K562 (cell line): ENCODE data around the gene MGRN1. TPM values are rescaled to one million over a fixed set of nuclear protein-coding genes. Genes with fewer than 3 reads are reported as not detected.

Experiments
- ADNP ChIP-seq: fragments of 200-800 bp; sonication (Bioruptor generic); IDR thresholded peaks from 2 replicates; pipeline ENCODE4 v1.6.1; 2016; ENCODE audit warnings: missing genetic modification characterization, missing compliant biosample characterization
- ARID2 ChIP-seq: fragments of 450-650 bp; IDR thresholded peaks from 2 replicates; pipeline ENCODE4 v1.6.1; 2017; ENCODE audit warnings: antibody characterized with exemption, mild to moderate bottlenecking
- ATF7 ChIP-seq: fragments of 450-650 bp; IDR thresholded peaks from 2 replicates; pipeline ENCODE4 v1.7.1; 2014; ENCODE audit warnings: mild to moderate bottlenecking, moderate library complexity
- HBP1 ChIP-seq: fragments of 450-650 bp; formaldehyde crosslinking; IDR thresholded peaks from 2 replicates; pipeline ENCODE4 v1.4.0; 2022; ENCODE audit warnings: missing genetic modification characterization
- HNRNPLL ChIP-seq: fragments of 200-400 bp; formaldehyde crosslinking; IDR thresholded peaks from 2 replicates; pipeline ENCODE4 v1.6.1; 2017; ENCODE audit warnings: low read length, low read depth, mild to moderate bottlenecking; ENCODE audit not compliant: poor library complexity, severe bottlenecking
- ILF3 ChIP-seq: fragments of 450-650 bp; IDR thresholded peaks from 2 replicates; pipeline ENCODE4 v1.6.1; 2018; ENCODE audit warnings: antibody characterized with exemption, mild to moderate bottlenecking, moderate library complexity, borderline replicate concordance
- JUND ChIP-seq, 2 experiments: IDR thresholded peaks; 2 replicates in 1 of 2; 3 replicates in 1 of 2; pipeline ENCODE4 v1.6.1; 2011; ENCODE audit warnings: borderline replicate concordance in 2 of 2, low read depth in 2 of 2, low read length in 2 of 2, improper control_type of control experiment in 1 of 2, missing biosample characterization in 1 of 2, missing genetic modification characterization in 1 of 2, missing genetic modification reagents in 1 of 2
- MLX ChIP-seq, 2 experiments: fragments of 450-650 bp in 1 of 2; sonication (generic) in 1 of 2; formaldehyde crosslinking; conservative IDR thresholded peaks; 2 replicates each; pipeline versions ENCODE4 v1.4.0 to v1.8.1; 2020 to 2022; ENCODE audit warnings: mild to moderate bottlenecking in 1 of 2, missing genetic modification reagents in 1 of 2
- RAD21 ChIP-seq, 2 experiments: fragments of 250-450 bp in 1 of 2; fragments of 450-650 bp in 1 of 2; sonication (Bioruptor Pico) in 1 of 2; formaldehyde crosslinking in 1 of 2; IDR thresholded peaks in 1 of 2; conservative IDR thresholded peaks in 1 of 2; 2 replicates each; pipeline versions ENCODE4 v1.4.0 to v1.8.0; 2020 to 2022; ENCODE audit warnings: mild to moderate bottlenecking in 2 of 2, moderate library complexity in 1 of 2
- SAP30 ChIP-seq: fragments of 200-600 bp; sonication (generic); IDR thresholded peaks from 2 replicates; pipeline ENCODE4 v1.6.1; 2012; ENCODE audit warnings: borderline replicate concordance, low read depth, mild to moderate bottlenecking, moderate library complexity, low read length, control low read depth, inconsistent platforms; ENCODE audit not compliant: insufficient read depth, poor library complexity, severe bottlenecking
- SMARCB1 ChIP-seq: IDR thresholded peaks from 2 replicates; pipeline ENCODE4 v1.6.1; 2011; ENCODE audit warnings: improper control_type of control experiment, low read depth; ENCODE audit not compliant: insufficient read length
- STAT5A ChIP-seq: IDR thresholded peaks from 2 replicates; pipeline ENCODE4 v1.6.1; 2012; ENCODE audit warnings: low read length, inconsistent platforms, borderline replicate concordance
- TFAM ChIP-seq: fragments of 250-450 bp; sonication (Bioruptor Pico); conservative IDR thresholded peaks from 2 replicates; pipeline ENCODE4 v1.5.0; 2021; ENCODE audit warnings: mild to moderate bottlenecking, moderate library complexity
- TFAP4 ChIP-seq: sonication (generic); formaldehyde crosslinking; IDR thresholded peaks from 2 replicates; pipeline ENCODE4 v1.8.0; 2022; ENCODE audit warnings: missing genetic modification reagents, mild to moderate bottlenecking, moderate library complexity, borderline replicate concordance
- TSHZ1 ChIP-seq: fragments of 250-450 bp; sonication (Bioruptor Pico); IDR thresholded peaks from 2 replicates; pipeline ENCODE4 v1.4.0; 2020; ENCODE audit warnings: mild to moderate bottlenecking, moderate library complexity
- ZBTB26 ChIP-seq: fragments of 450-650 bp; formaldehyde crosslinking; IDR thresholded peaks from 2 replicates; pipeline ENCODE4 v1.4.0; 2022; ENCODE audit warnings: missing genetic modification characterization
- ZNF584 ChIP-seq: fragments of 200-800 bp; sonication (Bioruptor generic); IDR thresholded peaks from 2 replicates; pipeline ENCODE4 v1.6.1; 2016; ENCODE audit warnings: low read depth, mild to moderate bottlenecking, missing genetic modification characterization, missing compliant biosample characterization
- ZNF707 ChIP-seq: fragments of 250-450 bp; sonication (Bioruptor Pico); conservative IDR thresholded peaks from 2 replicates; pipeline ENCODE4 v1.8.0; 2022; ENCODE audit warnings: inconsistent platforms, mild to moderate bottlenecking, moderate library complexity
- polyA plus RNA-seq, 8 experiments: library from polyadenylated mRNA; depleted of rRNA in 4 of 8; stranded (reverse) in 5 of 8; unstranded in 3 of 8; fragments of >200 nt; fragmentation: Nextera tagmentation in 2 of 8; fragmentation: Illumina TruSeq in 1 of 8; extraction: Ambion mirVana in 2 of 8; extraction: Trizol in 1 of 8; gene quantifications; 2 replicates each; pipeline versions ENCODE4 v1.2.1 to v1.2.3, GENCODE V29; 2011 to 2014; ENCODE audit warnings: inconsistent platforms in 1 of 8, missing spikeins in 1 of 8
- total RNA-seq, 7 experiments: library from RNA; depleted of rRNA in 6 of 7; stranded (reverse); fragments of >200 nt in 6 of 7; fragmentation: Illumina TruSeq in 2 of 7; extraction: Trizol in 2 of 7; gene quantifications; 2 replicates each; pipeline versions ENCODE4 v1.2.1 to v1.2.3, GENCODE V29; 2011 to 2021; ENCODE audit warnings: low replicate concordance in 1 of 7

Gene MGRN1
- total and polyA plus RNA-seq, 9 of the 15 experiments (the other 6 are each of a cell fraction or from before 2014, with no cell fraction given): 0.15 to 37.9 (median 6.0) TPM

- TF ChIP-seq MLX (CRISPR knock-in tag; conservative IDR thresholded peaks at IDR 0.05) (no peak), STAT5A (no peak), HBP1 (no peak), RAD21 (CRISPR knock-in tag; conservative IDR thresholded peaks at IDR 0.05 in 1 of 2, IDR thresholded peaks at IDR 0.05 in 1 of 2) (no peak), ATF7 (no peak), JUND (IDR thresholded peaks at IDR 0.05; ENCODE audit: borderline replicate concordance, low read depth, low read length) (no peak), JUND (tag; IDR thresholded peaks at IDR 0.05; ENCODE audit: borderline replicate concordance, low read depth, low read length) (no peak), HNRNPLL (no peak), ZNF707 (CRISPR knock-in tag) (no peak), TFAP4 (CRISPR knock-in tag) (no peak), ILF3 (no peak; the same call in 1 of the 2 replicates), TSHZ1 (CRISPR knock-in tag) (no peak), ADNP (tag) (no peak), ZBTB26 (CRISPR knock-in tag) (no peak), SAP30 (peak; percentile 57), SMARCB1 (no peak), TFAM (no peak), ZNF584 (CRISPR knock-in tag) (0 out of 2 replicates have a peak, but pooled peaks have one; percentile 24), ARID2 (no peak)
Observed at GRCh38 chr16:4624827-4625559, 367 bp downstream of the MGRN1 start (continued).
